Inflammatory macrophage treated with lipopolysaccharide for 4 hours (primary cell): Measurements from ENCODE around the gene GOLGA6A.

Experiments
- DNase-seq: peaks from one replicate; pipeline ENCODE4 v3.0.0-alpha.2; 2020

GOLGA6A gene

DNA sequence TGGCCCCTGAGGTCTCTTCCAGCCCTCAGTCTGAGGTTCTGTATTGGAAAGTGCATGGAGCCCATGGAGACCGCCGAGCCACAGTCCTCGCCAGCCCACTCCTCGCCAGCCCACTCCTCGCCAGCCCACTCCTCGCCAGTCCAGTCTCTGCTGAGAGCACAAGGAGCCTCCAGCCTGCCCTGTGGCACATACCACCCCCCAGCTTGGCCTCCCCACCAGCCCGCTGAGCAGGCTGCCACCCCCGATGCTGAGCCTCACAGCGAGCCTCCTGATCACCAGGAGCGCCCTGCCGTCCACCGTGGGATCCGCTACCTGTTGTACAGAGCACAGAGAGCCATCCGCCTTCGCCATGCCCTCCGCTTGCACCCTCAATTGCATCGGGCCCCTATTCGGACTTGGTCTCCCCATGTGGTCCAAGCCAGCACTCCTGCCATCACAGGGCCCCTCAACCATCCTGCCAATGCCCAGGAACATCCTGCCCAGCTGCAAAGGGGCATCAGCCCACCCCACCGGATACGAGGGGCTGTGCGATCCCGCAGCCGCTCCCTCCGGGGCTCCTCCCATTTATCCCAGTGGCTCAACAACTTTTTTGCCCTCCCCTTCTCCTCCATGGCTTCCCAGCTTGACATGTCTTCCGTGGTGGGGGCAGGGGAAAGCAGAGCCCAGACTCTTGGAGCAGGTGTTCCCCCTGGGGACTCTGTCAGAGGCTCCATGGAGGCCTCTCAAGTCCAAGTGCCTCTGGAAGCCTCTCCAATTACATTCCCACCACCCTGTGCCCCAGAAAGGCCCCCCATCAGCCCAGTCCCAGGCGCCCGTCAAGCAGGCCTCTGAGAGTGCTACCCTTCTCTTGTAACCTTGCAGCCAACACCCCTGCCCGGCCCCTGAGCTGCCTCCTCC lies 47.0 kb downstream of the GOLGA6A start:
- no peak for DNase-seq

DNA sequence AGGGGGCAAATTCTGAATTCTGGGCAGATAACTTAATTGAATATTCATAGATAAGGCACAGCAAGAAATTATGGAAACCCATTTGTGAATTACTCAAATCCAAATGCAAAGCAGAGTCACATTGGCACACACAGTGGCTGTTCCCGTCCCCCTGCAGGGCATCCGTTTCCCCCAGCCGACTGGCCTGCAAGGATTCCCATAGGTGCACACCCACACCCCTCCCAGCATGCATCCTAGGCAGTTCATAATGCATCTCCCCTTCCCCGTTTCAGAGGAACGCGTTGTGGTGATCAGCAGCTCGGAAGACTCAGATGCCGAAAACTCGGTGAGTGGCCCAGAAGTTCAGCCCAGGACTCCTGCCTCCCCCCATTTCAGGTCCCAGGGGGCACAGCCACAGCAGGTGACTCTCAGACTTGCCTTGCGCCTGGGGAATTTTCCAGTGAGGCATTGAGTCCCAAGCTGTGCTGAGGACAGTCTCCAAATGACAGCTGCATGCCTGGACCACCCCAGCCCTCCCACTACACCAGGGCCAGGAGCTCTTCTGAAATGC lies 48.1 kb downstream of the GOLGA6A start:
- DNase-seq, result no peak

DNA sequence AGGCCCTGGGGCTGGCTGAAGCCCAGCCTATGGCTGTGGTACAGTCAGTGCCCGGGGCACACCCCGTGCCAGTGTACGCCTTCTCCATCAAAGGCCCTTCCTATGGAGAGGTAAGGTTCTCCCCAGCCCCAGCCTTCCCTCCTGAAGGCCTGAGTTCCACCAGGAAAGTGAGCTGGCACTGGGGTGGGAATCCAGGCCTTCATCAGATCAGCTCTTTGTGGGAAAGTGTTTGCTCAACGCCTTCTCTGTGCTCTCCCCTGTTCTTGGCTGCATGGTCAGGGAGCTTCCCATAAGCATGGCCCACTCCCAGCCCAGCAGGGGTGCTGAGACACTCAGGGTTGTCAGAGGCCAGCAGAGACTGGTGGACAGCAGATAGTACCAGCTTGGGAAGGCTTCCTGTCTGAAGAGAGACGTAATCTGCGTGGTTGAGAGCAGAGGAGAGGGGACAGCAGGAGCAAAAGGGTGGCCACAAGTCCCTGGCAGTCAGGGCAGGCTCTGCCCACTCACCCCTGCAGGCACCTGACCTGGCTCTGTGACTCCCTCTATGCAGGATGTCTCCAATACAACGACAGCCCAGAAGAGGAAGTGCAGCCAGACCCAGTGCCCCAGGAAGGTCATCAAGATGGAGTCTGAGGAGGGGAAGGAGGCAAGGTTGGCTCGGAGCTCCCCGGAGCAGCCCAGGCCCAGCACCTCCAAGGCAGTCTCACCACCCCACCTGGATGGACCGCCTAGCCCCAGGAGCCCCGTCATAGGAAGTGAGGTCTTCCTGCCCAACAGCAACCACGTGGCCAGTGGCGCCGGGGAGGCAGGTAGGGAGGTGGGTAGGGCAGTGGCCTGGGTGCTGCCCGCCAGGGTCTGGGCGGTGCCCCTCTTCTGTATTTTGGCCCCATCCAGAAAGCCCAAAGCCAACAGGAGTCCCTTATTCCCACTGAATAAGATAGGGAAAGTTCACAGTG lies 49.5 kb downstream of the GOLGA6A start:
- DNase-seq, result peak; percentile 56

- DNase-seq, result no peak
Measured at GRCh38 chr15:74032046-74032445, 50.3 kb downstream of the GOLGA6A start.

GRCh38 chr15:74028646-74029045 lies 53.7 kb downstream of the GOLGA6A start:
- DNase-seq, result no peak

DNA sequence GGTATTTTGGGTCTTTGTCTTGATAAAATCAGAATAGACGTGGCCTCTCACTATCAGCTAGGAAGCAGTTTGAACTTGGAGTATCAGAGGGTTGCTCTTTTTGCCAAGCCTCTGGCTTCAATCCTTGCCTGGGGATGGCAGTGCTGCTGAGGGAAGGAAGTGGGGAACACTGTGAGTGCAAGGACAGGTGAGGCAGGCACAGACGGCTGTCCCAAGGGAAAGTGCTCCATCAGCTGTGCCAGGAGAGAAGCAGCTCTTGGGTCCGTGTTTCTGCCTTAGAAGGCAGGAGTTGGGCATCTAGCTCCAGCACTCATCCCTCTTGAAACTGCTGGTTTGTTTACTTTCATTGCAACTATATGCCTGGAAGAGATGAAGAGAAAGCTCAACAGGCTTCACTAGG lies 54.7 kb downstream of the GOLGA6A start:
- DNase-seq, result no peak

DNA sequence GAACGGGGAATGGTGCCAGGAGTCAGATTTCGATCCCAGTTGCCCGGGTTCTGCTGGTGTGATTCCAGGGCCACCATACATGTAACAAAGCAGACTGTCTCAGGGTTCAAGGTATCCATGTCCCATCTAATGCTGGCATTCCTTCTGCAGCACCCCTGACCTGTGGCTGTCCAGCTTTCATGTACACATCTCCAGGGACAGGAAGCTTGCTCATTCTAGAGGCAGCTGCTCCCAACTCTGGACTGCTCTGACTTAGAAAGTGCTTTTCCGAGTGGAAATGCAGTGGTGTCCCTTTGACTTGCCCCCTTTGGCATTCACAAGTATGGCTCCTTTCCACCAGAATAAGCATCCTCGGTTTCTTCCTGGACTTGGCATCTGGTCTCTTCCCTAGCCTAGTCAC lies 56.9 kb downstream of the GOLGA6A start:
- no peak for DNase-seq

DNA sequence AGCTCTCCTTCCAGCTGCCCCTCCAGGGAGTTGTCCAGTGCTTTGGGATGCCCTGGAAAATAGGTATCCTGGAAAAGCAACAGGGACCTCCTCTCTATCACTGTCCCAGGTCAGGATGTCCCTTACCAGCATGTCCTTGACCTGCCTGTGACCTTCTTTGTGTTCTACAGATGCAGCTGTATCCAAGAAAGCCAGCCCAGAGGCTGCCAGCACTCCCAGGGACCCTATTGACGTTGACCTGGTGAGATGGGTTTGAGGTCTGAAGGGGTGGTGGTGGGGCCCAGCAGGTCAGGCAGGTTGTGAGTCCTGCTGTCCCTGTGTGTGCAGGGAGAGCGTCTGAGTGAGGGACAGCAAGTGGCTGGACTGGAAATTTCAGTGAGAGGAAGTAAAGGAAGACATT lies 57.7 kb downstream of the GOLGA6A start:
- no peak for DNase-seq

- no peak for DNase-seq
Measured at GRCh38 chr15:74022706-74023470, 59.5 kb downstream of the GOLGA6A start.
